K562 (cell line): ENCODE measurements around the gene ITPRIP. TPM values are rescaled to one million over a fixed set of nuclear protein-coding genes. Genes with fewer than 3 reads are reported as not detected.
A peak's percentile ranks its signal among the peaks of the same experiment; 100 is the strongest.

Experiments used
- ATAC-seq: fragments of 200-7000 bp; cut with Tn5 transposase; 3 replicates; pipeline ENCODE4 v1.9.1; 2020; ENCODE audit warnings: moderate library complexity
- BruUV-seq: library from RNA; stranded (reverse); fragments of 400-500 nt; replicated peaks from 2 replicates; lab custom pipeline; 2021; lab: Mats Ljungman, UMichigan
- CTCF ChIA-PET: fragments of 300-600 bp; formaldehyde crosslinking; extraction: SDS; loops from one replicate; lab custom pipeline; 2021; ENCODE audit warnings: low intra/inter-chr PET ratio; lab: Yijun Ruan, JAX
- POLR2A ChIA-PET: fragments of 300-600, 350-650 bp; sonication (Branson Sonifier 250); formaldehyde crosslinking; extraction: SDS; loops from one replicate; lab custom pipeline; 2021; ENCODE audit warnings: antibody characterized with exemption, inconsistent platforms; lab: Yijun Ruan, JAX
- DNase-seq, 4 experiments: peaks; one replicate each; pipeline versions ENCODE4 v3.0.0 to v3.0.0-alpha.2; 2011 to 2018; ENCODE audit warnings: low spot score in 3 of 4, mixed read lengths in 3 of 4; ENCODE audit errors: extremely low read depth in 1 of 4
- FAIRE-seq: peaks from 2 replicates; lab custom pipeline; 2011; peaks lifted over from hg19 to GRCh38; lab: Jason Lieb, UNC
- H2AFZ ChIP-seq: 2 replicates; pipeline ENCODE4 v1.6.0; 2011; ENCODE audit warnings: low read depth, low read length, control low read depth, inconsistent platforms
- H3K27ac ChIP-seq: fragments of 200-600 bp; 3 replicates; pipeline ENCODE4 v1.8.0; 2011; ENCODE audit warnings: low read depth, mild to moderate bottlenecking, control low read depth, inconsistent platforms, low read length, moderate library complexity, mixed read lengths; ENCODE audit errors: extremely low read depth
- H3K27me3 ChIP-seq, 2 experiments: fragments of 300-600 bp in 1 of 2; 2 replicates in 1 of 2; 3 replicates in 1 of 2; pipeline versions ENCODE4 v1.6.0 to v1.8.0; 2011; ENCODE audit warnings: inconsistent platforms in 2 of 2, low read length in 2 of 2, mild to moderate bottlenecking in 1 of 2, mixed read lengths in 1 of 2, moderate library complexity in 1 of 2; ENCODE audit not compliant: control insufficient read depth in 2 of 2, insufficient read depth in 2 of 2
- H3K36me3 ChIP-seq: fragments of 300-600 bp; 3 replicates; pipeline ENCODE4 v1.8.0; 2011; ENCODE audit warnings: mild to moderate bottlenecking, low read length, inconsistent platforms; ENCODE audit not compliant: control insufficient read depth, insufficient read depth
- H3K4me1 ChIP-seq, 2 experiments: fragments of 200-600 bp in 1 of 2; replicated peaks in 1 of 2; 2 replicates in 1 of 2; 3 replicates in 1 of 2; pipeline versions ENCODE4 v1.5.1 to v1.8.0; 2011; ENCODE audit warnings: inconsistent platforms in 2 of 2, low read length in 2 of 2, mild to moderate bottlenecking in 1 of 2, mixed read lengths in 1 of 2, moderate library complexity in 1 of 2; ENCODE audit not compliant: control insufficient read depth in 2 of 2, insufficient read depth in 2 of 2
- H3K4me2 ChIP-seq: 2 replicates; pipeline ENCODE4 v1.6.1; 2011; ENCODE audit warnings: low read length, control low read depth, inconsistent platforms, mixed read lengths; ENCODE audit not compliant: insufficient read depth
- H3K4me3 ChIP-seq: fragments of 200-600 bp; sonication (generic), shearing (Covaris generic); 2 replicates; pipeline ENCODE4 v1.5.1; 2016; ENCODE audit warnings: control low read depth, inconsistent platforms
- H3K79me2 ChIP-seq: fragments of 200-600 bp; 3 replicates; pipeline ENCODE4 v1.8.0; 2011; ENCODE audit warnings: low read length, inconsistent platforms; ENCODE audit not compliant: control insufficient read depth, insufficient read depth
- H3K9ac ChIP-seq, 2 experiments: 2 replicates each; pipeline versions ENCODE4 v1.6.0 to v1.6.1; 2011; ENCODE audit warnings: low read depth in 2 of 2, low read length in 2 of 2, control low read depth in 1 of 2, inconsistent platforms in 1 of 2, mild to moderate bottlenecking in 1 of 2, mixed read lengths in 1 of 2; ENCODE audit not compliant: insufficient read depth in 1 of 2
- H3K9me1 ChIP-seq: one replicate; pipeline ENCODE4 v1.6.0; 2011; ENCODE audit warnings: inconsistent platforms, mild to moderate bottlenecking, low read length, moderate library complexity; ENCODE audit not compliant: control insufficient read depth, insufficient read depth
- H3K9me3 ChIP-seq: replicated peaks from 2 replicates; pipeline ENCODE4 v1.5.1; 2011; ENCODE audit warnings: low read depth, low read length, inconsistent platforms; ENCODE audit not compliant: control insufficient read depth, insufficient read depth
- H4K20me1 ChIP-seq: replicated peaks from 2 replicates; pipeline ENCODE4 v1.6.1; 2011; ENCODE audit warnings: low read length, inconsistent platforms, mixed read lengths; ENCODE audit not compliant: control insufficient read depth, insufficient read depth
- ESRRA ChIP-seq: fragments of 450-650 bp; IDR thresholded peaks from 2 replicates; pipeline ENCODE4 v1.6.1; 2014; ENCODE audit warnings: low read depth, mild to moderate bottlenecking, moderate library complexity, borderline replicate concordance
- POLR2A ChIP-seq: fragments of 450-650 bp; conservative IDR thresholded peaks from 2 replicates; pipeline ENCODE4 v1.6.1; 2016
- POLR2G ChIP-seq: fragments of 200-400 bp; formaldehyde crosslinking; IDR thresholded peaks from 2 replicates; pipeline ENCODE4 v1.6.1; 2017; ENCODE audit warnings: low read depth, mild to moderate bottlenecking, antibody characterized with exemption, low read length, moderate library complexity
- RBFOX2 ChIP-seq: fragments of 200-400 bp; formaldehyde crosslinking; IDR thresholded peaks from 2 replicates; pipeline ENCODE4 v1.6.1; 2017; ENCODE audit warnings: low read depth, mild to moderate bottlenecking, low read length, moderate library complexity
- SUPT5H ChIP-seq: fragments of 450-650 bp; IDR thresholded peaks from 2 replicates; pipeline ENCODE4 v1.6.1; 2016
- TCF7L2 ChIP-seq: fragments of 150-350 bp; IDR thresholded peaks from 2 replicates; pipeline ENCODE4 v1.6.1; 2016; ENCODE audit warnings: low read depth, mild to moderate bottlenecking, low read length, moderate library complexity
- ZC3H8 ChIP-seq: fragments of 450-650 bp; IDR thresholded peaks from 2 replicates; pipeline ENCODE4 v1.6.1; 2017
- ZNF184 ChIP-seq: sonication (generic); formaldehyde crosslinking; IDR thresholded peaks from 2 replicates; pipeline ENCODE4 v1.5.0; 2020; ENCODE audit warnings: missing genetic modification reagents
- ZNF445 ChIP-seq: fragments of 250-450 bp; sonication (Bioruptor Pico); IDR thresholded peaks from 2 replicates; pipeline ENCODE4 v1.4.0; 2020; ENCODE audit warnings: low read depth, mild to moderate bottlenecking, moderate library complexity
- WGBS: fragments of 100-300 bp; shearing (Covaris generic); methylation state at CpG from one replicate; pipeline ENCODE4 v1.1.6; 2016; ENCODE audit warnings: low coverage, mixed read lengths; ENCODE audit not compliant: insufficient coverage; ENCODE audit errors: missing lambda C conversion rate; 5-methylcytosine and 5-hydroxymethylcytosine counted together
- in situ Hi-C: fragments of 300-500 bp; cut with MboI; formaldehyde crosslinking; loops from 4 replicates; pipeline ENCODE4 v1.15.0; 2018; ENCODE audit warnings: inconsistent platforms, mixed read lengths
- intact Hi-C: fragments of 100-400 bp; cut with micrococcal nuclease; formaldehyde crosslinking; loops from 2 replicates; pipeline ENCODE4 v1.14.2; 2022
- polyA plus RNA-seq, 8 experiments: library from polyadenylated mRNA; depleted of rRNA in 4 of 8; stranded (reverse) in 5 of 8; unstranded in 3 of 8; fragments of >200 nt; fragmentation: Nextera tagmentation in 2 of 8; fragmentation: Illumina TruSeq in 1 of 8; extraction: Ambion mirVana in 2 of 8; extraction: Trizol in 1 of 8; gene quantifications; 2 replicates each; pipeline versions ENCODE4 v1.2.1 to v1.2.3, GENCODE V29; 2011 to 2014; ENCODE audit warnings: inconsistent platforms in 1 of 8, missing spikeins in 1 of 8
- total RNA-seq, 7 experiments: library from RNA; depleted of rRNA in 6 of 7; stranded (reverse); fragments of >200 nt in 6 of 7; fragmentation: Illumina TruSeq in 2 of 7; extraction: Trizol in 2 of 7; gene quantifications; 2 replicates each; pipeline versions ENCODE4 v1.2.1 to v1.2.3, GENCODE V29; 2011 to 2021; ENCODE audit warnings: low replicate concordance in 1 of 7
- TF ChIP-seq, protein P1 (sequence below): fragments of 250-450 bp; sonication (Bioruptor Pico); IDR thresholded peaks from 2 replicates; pipeline ENCODE4 v1.5.0; 2021; ENCODE audit warnings: mild to moderate bottlenecking, moderate library complexity
- TF ChIP-seq, protein P2 (sequence below): sonication (generic); formaldehyde crosslinking; IDR thresholded peaks from 2 replicates; pipeline ENCODE4 v1.8.1; 2023; ENCODE audit warnings: mild to moderate bottlenecking, missing genetic modification reagents
- TF ChIP-seq, protein P3 (sequence below), 3 experiments: fragments of 200-800 bp in 1 of 3; fragments of 250-450 bp in 1 of 3; fragments of 450-650 bp in 1 of 3; sonication (Bioruptor Pico) in 1 of 3; sonication (Bioruptor generic) in 1 of 3; formaldehyde crosslinking in 1 of 3; IDR thresholded peaks; 2 replicates each; pipeline versions ENCODE4 v1.6.1 to v1.8.0; 2016 to 2022; ENCODE audit warnings: mild to moderate bottlenecking in 2 of 3, missing genetic modification characterization in 2 of 3, missing compliant biosample characterization in 1 of 3, moderate library complexity in 1 of 3

The ITPRIP gene
- total and polyA plus RNA-seq, 9 of the 15 experiments (the other 6 are each of a cell fraction or from before 2014, with no cell fraction given), result 4.4 to 28.5 (median 10.9) TPM

DNA sequence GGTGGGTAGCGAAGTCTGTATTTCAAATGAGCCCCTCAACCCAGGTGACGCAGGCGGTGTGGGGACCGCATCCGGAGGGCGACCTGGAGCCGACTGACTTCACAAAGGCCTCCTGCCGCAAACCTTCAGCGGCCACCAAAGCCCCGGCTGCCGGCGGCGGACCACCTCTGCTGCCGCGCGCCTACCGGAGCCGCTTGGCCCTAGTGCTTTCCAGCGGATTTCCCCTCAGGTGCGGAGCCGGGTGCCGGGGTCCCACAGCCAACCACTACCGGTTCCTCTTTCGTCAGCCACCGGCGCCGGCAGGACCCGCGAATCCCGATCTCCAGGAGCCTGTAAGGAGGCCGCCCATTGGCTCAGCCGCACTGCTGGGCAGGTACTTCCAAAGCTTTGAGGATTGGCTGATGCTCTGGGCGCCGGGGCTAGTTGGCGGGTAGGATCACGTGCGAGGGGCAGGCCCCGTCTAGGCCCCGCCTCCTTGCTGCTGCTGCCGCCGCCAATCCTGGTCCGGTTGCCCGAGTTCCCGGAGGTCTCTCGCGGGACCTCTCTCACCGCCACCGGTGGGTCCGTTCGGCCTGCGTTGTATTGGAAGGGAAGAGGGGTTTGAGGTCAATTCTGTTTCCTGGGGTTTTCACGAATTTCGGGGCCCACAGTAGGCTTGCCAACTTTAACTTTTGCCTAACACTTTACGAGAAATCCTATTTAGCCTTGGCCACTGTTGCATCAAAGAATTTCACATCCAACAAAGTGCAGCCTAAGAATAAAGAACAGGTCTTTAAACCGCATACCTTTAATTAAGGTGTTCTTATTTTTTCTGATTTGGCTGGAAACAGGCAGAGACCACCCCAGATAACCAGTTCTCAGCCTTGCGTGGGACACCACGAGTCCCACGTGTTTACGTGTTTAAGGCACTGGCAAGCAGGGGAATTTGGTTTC lies 69.3 kb downstream of the ITPRIP start, which contains the start of gene GSTO2:
Gene GSTO2 (plus strand): TSS at position 472 of the 933 bp plus-strand sequence. CDS start 5,732 bp downstream, outside the sequence.
- H3K27me3 ChIP-seq, result no peaks in the 10 kb centered on the region
- POLR2A ChIA-PET, result no interaction called here
- WGBS, result 99% methylated on average over 21 of the region's 59 CpGs
- no peaks in the 10 kb centered on the region for H3K9me1 ChIP-seq
- FAIRE-seq (no peak), DNase-seq (peak in 2 of 4 experiments; percentile 13 to 29), ATAC-seq (no peak)
- H3K79me2 ChIP-seq, result 0 out of 3 replicates have a peak, but pooled peaks cover under 1% of the 10 kb centered on the region
- no peaks in the 10 kb centered on the region; the same call in 1 of the 2 replicates for H3K9me3 ChIP-seq
- H3K4me1 ChIP-seq, result peaks cover 0 to 2% of the 10 kb centered on the region in 2 experiments; a peak in 4 of 5 replicates
- H2AFZ ChIP-seq, result no peak within 1 kb of the TSS
- no peak within 1 kb of the TSS for H3K4me2 ChIP-seq
- CTCF ChIA-PET, result no interaction called here
- H3K9ac ChIP-seq, result no peak within 1 kb of the TSS
- in situ Hi-C loops (no loop called here), intact Hi-C loops (no loop called here)
- H3K4me3 ChIP-seq, result no peak within 1 kb of the TSS
- H3K36me3 ChIP-seq, result peaks cover 54% of the 10 kb centered on the region
- no peaks in the 10 kb centered on the region for H4K20me1 ChIP-seq
- no peak within 1 kb of the TSS for H3K27ac ChIP-seq
- no TSS peak for BruUV-seq
- TF ChIP-seq, protein P1, sequence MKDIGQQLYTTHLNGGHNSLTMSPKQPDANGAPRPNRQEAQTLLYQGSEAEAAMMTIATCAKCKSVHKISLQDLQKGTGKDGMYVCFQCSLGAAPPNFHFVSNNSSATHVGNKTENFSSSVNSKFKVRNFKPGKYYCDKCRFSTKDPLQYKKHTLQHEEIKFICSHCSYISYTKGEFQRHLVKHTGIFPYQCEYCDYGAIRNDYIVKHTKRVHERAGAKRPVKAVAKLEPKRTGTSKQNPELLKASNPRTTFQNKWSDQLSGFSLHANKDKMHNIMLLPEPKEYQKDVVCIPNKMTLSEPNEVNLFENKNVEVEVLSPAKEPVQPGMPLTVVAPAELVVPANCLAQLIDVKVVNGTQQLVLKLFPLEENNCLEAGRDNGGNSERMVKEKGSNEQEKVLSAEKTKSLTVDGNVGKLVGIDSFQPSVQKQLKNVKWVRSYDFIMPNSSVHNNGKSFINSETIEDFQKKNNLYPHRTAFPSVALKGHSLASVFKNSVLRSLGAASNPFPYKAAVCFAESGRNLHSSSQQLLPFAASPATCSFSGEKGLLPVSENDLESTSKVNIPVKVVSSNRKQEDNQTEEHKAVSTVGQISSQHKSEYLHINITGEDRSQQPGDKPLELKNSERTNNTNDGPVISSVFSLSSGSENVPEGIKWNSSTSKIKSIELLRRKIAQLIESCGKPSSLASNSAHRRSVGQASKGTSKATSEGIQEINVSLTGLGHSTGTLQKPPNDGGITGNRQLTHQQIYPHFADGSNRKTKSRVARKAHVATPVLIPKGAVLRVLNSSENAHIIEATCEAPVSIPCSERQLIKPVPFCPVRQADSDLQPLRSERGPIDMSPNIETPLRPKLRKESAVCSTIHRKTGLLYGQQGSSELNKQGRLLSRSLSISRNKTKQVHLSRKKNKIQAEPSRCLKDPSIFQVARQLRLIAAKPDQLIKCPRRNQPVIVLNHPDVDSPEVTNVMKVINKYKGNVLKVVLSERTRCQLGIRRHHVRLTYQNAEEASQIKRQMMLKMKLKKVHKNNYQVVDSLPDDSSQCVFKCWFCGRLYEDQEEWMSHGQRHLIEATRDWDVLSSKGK (CRISPR knock-in tag), result no peak
- TF ChIP-seq TCF7L2 (no peak), ZNF445 (no peak), ZC3H8 (no peak), ESRRA (no peak), SUPT5H (peak; percentile 39; the same call in 1 of the 2 replicates), ZNF184 (CRISPR knock-in tag) (no peak), POLR2A (peak; percentile 22), POLR2G (peak; percentile 79), RBFOX2 (peak; percentile 54)
- TF ChIP-seq, protein P2, sequence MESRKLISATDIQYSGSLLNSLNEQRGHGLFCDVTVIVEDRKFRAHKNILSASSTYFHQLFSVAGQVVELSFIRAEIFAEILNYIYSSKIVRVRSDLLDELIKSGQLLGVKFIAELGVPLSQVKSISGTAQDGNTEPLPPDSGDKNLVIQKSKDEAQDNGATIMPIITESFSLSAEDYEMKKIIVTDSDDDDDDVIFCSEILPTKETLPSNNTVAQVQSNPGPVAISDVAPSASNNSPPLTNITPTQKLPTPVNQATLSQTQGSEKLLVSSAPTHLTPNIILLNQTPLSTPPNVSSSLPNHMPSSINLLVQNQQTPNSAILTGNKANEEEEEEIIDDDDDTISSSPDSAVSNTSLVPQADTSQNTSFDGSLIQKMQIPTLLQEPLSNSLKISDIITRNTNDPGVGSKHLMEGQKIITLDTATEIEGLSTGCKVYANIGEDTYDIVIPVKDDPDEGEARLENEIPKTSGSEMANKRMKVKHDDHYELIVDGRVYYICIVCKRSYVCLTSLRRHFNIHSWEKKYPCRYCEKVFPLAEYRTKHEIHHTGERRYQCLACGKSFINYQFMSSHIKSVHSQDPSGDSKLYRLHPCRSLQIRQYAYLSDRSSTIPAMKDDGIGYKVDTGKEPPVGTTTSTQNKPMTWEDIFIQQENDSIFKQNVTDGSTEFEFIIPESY, result peak; percentile 97
- TF ChIP-seq, protein P3, sequence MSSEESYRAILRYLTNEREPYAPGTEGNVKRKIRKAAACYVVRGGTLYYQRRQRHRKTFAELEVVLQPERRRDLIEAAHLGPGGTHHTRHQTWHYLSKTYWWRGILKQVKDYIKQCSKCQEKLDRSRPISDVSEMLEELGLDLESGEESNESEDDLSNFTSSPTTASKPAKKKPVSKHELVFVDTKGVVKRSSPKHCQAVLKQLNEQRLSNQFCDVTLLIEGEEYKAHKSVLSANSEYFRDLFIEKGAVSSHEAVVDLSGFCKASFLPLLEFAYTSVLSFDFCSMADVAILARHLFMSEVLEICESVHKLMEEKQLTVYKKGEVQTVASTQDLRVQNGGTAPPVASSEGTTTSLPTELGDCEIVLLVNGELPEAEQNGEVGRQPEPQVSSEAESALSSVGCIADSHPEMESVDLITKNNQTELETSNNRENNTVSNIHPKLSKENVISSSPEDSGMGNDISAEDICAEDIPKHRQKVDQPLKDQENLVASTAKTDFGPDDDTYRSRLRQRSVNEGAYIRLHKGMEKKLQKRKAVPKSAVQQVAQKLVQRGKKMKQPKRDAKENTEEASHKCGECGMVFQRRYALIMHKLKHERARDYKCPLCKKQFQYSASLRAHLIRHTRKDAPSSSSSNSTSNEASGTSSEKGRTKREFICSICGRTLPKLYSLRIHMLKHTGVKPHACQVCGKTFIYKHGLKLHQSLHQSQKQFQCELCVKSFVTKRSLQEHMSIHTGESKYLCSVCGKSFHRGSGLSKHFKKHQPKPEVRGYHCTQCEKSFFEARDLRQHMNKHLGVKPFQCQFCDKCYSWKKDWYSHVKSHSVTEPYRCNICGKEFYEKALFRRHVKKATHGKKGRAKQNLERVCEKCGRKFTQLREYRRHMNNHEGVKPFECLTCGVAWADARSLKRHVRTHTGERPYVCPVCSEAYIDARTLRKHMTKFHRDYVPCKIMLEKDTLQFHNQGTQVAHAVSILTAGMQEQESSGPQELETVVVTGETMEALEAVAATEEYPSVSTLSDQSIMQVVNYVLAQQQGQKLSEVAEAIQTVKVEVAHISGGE (CRISPR knock-in tag; IDR thresholded peaks at IDR 0.05), result peak in 1 of 3 experiments; percentile 65; a peak in 1 of 6 replicates
